Osteoblast (primary cell): ENCODE data around the gene AUH. TPM values are rescaled to one million over a fixed set of nuclear protein-coding genes. Genes with fewer than 3 reads are reported as not detected.

Experiments used
- total RNA-seq: library from RNA; depleted of rRNA; stranded (reverse); fragments of >200 nt; gene quantifications from 2 replicates; pipeline ENCODE4 v1.2.3, GENCODE V29; 2012

AUH gene
- total RNA-seq, 1 donor: 17.0 TPM

Other genes with a start within 250 kb of the AUH start
- gene NFIL3, start 61.9 kb upstream of the AUH start, total RNA-seq: 26.1 and 28.3 TPM in 2 replicates